Activated T-helper 2 cell treated with anti-CD3 and anti-CD28 coated beads, Interferon-gamma antibody, Interleukin-2, Interleukin-4, amounts not matched to agents 10 μg/mL and 5 μg/mL and 100 μg/mL, durations not matched to agents 14 hours and 24 hours and 36 hours (primary cell): Measurements from ENCODE around the gene CALHM2. TPM values are rescaled to one million over a fixed set of nuclear protein-coding genes. Genes with fewer than 3 reads are reported as not detected.

Experiments
- DNase-seq: peaks from one replicate; pipeline ENCODE4 v3.0.0; 2021; ENCODE audit warnings: low spot score
- H3K27ac Mint-ChIP-seq: one replicate; pipeline ENCODE4 v1.8.0; 2021; ENCODE audit warnings: mixed read lengths
- H3K27me3 Mint-ChIP-seq: one replicate; pipeline ENCODE4 v1.8.0; 2021; ENCODE audit warnings: low read depth, mixed read lengths
- H3K36me3 Mint-ChIP-seq: one replicate; pipeline ENCODE4 v1.8.0; 2021; ENCODE audit warnings: low read depth, mixed read lengths
- H3K4me1 Mint-ChIP-seq: one replicate; pipeline ENCODE4 v1.8.0; 2021; ENCODE audit warnings: low read depth, mixed read lengths
- H3K4me3 Mint-ChIP-seq: one replicate; pipeline ENCODE4 v1.8.0; 2021; ENCODE audit warnings: low read depth, mild to moderate bottlenecking, moderate library complexity, mixed read lengths
- H3K9me3 Mint-ChIP-seq: one replicate; pipeline ENCODE4 v1.8.0; 2021; ENCODE audit warnings: mixed read lengths
- intact Hi-C: fragments of 100-400 bp; cut with micrococcal nuclease; formaldehyde crosslinking; loops from one replicate; pipeline ENCODE4 v1.15.1; 2023
- total RNA-seq: library from RNA; stranded (reverse); gene quantifications from 2 replicates; pipeline ENCODE4 v1.2.3, GENCODE V29; 2022

The CALHM2 gene
- total RNA-seq: 20.3 and 21.1 TPM in 2 replicates

GRCh38 chr10:103451831-103452505 is at the start of gene CALHM2:
CALHM2 (minus strand) TSS chr10:103452370; CDS start chr10:103449941, 2,429 bp downstream.
- Mint-ChIP-seq H3K27ac (peak within 1 kb of the TSS; percentile 79), H3K4me3 (peak within 1 kb of the TSS; percentile 91), H3K9me3 (no peaks in the 10 kb centered on the region), H3K27me3 (no peaks in the 10 kb centered on the region), H3K36me3 (peaks cover 39% of the 10 kb centered on the region), H3K4me1 (peaks cover 45% of the 10 kb centered on the region)
- DNase-seq: peak; percentile 46
- intact Hi-C loops: loop anchor here (1.0 to 2.0 kb wide), 2 partner anchors 19 to 31 kb away; no protein-coding TSS in a partner anchor

GRCh38 chr10:103501186-103501585 is 49.0 kb upstream of the CALHM2 start:
- no peak for DNase-seq
- intact Hi-C loops: loop anchor here (10.0 kb wide), 1 partner anchor 164 kb away; no protein-coding TSS in a partner anchor
- Mint-ChIP-seq H3K27me3 (peaks cover 61% of the 10 kb centered on the region), H3K27ac (no peak overlapping the region), H3K36me3 (no peaks in the 10 kb centered on the region), H3K9me3 (no peaks in the 10 kb centered on the region), H3K4me1 (peaks cover 32% of the 10 kb centered on the region), H3K4me3 (no peak overlapping the region)

GRCh38 chr10:103500481-103500880 is 48.3 kb upstream of the CALHM2 start:
- Mint-ChIP-seq H3K9me3 (no peaks in the 10 kb centered on the region), H3K4me3 (no peak overlapping the region), H3K27me3 (peaks cover 61% of the 10 kb centered on the region), H3K36me3 (no peaks in the 10 kb centered on the region), H3K27ac (no peak overlapping the region), H3K4me1 (peaks cover 32% of the 10 kb centered on the region)
- intact Hi-C loops: loop anchor here (10.0 kb wide), 1 partner anchor 164 kb away; no protein-coding TSS in a partner anchor
- DNase-seq: no peak

GRCh38 chr10:103499881-103500280 is 47.7 kb upstream of the CALHM2 start:
- no peaks in the 10 kb centered on the region for H3K9me3 Mint-ChIP-seq
- H3K27me3 Mint-ChIP-seq: peaks cover 67% of the 10 kb centered on the region
- H3K27ac Mint-ChIP-seq: no peak overlapping the region
- no peaks in the 10 kb centered on the region for H3K36me3 Mint-ChIP-seq
- peaks cover 32% of the 10 kb centered on the region for H3K4me1 Mint-ChIP-seq
- intact Hi-C loops: loop anchor here (10.0 kb wide), 1 partner anchor 165 kb away; no protein-coding TSS in a partner anchor
- DNase-seq: no peak
- no peak overlapping the region for H3K4me3 Mint-ChIP-seq

- DNase-seq: no peak
- no peaks in the 10 kb centered on the region for H3K36me3 Mint-ChIP-seq
- intact Hi-C loops: no loop called here
Measured at GRCh38 chr10:103498936-103499638, 46.9 kb upstream of the CALHM2 start.

GRCh38 chr10:103497161-103497915 is 45.2 kb upstream of the CALHM2 start:
- intact Hi-C loops: no loop called here
- Mint-ChIP-seq H3K27me3 (peaks cover 71% of the 10 kb centered on the region), H3K4me1 (peaks cover 24% of the 10 kb centered on the region), H3K27ac (no peak overlapping the region), H3K4me3 (no peak overlapping the region), H3K9me3 (no peaks in the 10 kb centered on the region), H3K36me3 (no peaks in the 10 kb centered on the region)
- no peak for DNase-seq

More at GRCh38 chr10:103498936-103499638, 46.9 kb upstream of the CALHM2 start:
- H3K27ac Mint-ChIP-seq: no peak overlapping the region
- peaks cover 26% of the 10 kb centered on the region for H3K4me1 Mint-ChIP-seq
- no peaks in the 10 kb centered on the region for H3K9me3 Mint-ChIP-seq
- H3K27me3 Mint-ChIP-seq: peaks cover 69% of the 10 kb centered on the region
- H3K4me3 Mint-ChIP-seq: no peak overlapping the region

- H3K27me3 Mint-ChIP-seq: peaks cover 66% of the 10 kb centered on the region
- DNase-seq: no peak
- peak overlapping the region; percentile 52 for H3K4me3 Mint-ChIP-seq
- no peak overlapping the region for H3K27ac Mint-ChIP-seq
- H3K4me1 Mint-ChIP-seq: peaks cover 19% of the 10 kb centered on the region
- no peaks in the 10 kb centered on the region for H3K36me3 Mint-ChIP-seq
- H3K9me3 Mint-ChIP-seq: no peaks in the 10 kb centered on the region
- intact Hi-C loops: no loop called here
Measured at GRCh38 chr10:103495321-103495720, 43.2 kb upstream of the CALHM2 start.

GRCh38 chr10:103493916-103494877 is 42.0 kb upstream of the CALHM2 start:
- no peak overlapping the region for H3K27ac Mint-ChIP-seq
- H3K4me1 Mint-ChIP-seq: peaks cover 15% of the 10 kb centered on the region
- peaks cover 59% of the 10 kb centered on the region for H3K27me3 Mint-ChIP-seq
- no peaks in the 10 kb centered on the region for H3K36me3 Mint-ChIP-seq
- intact Hi-C loops: loop anchor here (5.0 kb wide), 1 partner anchor 88 kb away; no protein-coding TSS in a partner anchor
- peak; percentile 37 for DNase-seq
- peak overlapping the region; percentile 52 for H3K4me3 Mint-ChIP-seq
- H3K9me3 Mint-ChIP-seq: no peaks in the 10 kb centered on the region

GRCh38 chr10:103493362-103493915 is 41.3 kb upstream of the CALHM2 start, which contains the start of gene NEURL1:
NEURL1 (plus strand) TSS chr10:103493705; CDS start chr10:103494388, 683 bp downstream.
- H3K27me3 Mint-ChIP-seq: peaks cover 53% of the 10 kb centered on the region
- no peak within 1 kb of the TSS for H3K27ac Mint-ChIP-seq
- no peak for DNase-seq

GRCh38 chr10:103492655-103493261 is 40.6 kb upstream of the CALHM2 start:
- H3K27me3 Mint-ChIP-seq: peaks cover 52% of the 10 kb centered on the region
- DNase-seq: no peak
- intact Hi-C loops: loop anchor here (5.0 kb wide), 1 partner anchor 90 kb away; no protein-coding TSS in a partner anchor
- H3K36me3 Mint-ChIP-seq: no peaks in the 10 kb centered on the region
- H3K4me3 Mint-ChIP-seq: peak overlapping the region; percentile 77
- H3K27ac Mint-ChIP-seq: no peak overlapping the region
- no peaks in the 10 kb centered on the region for H3K9me3 Mint-ChIP-seq
- peaks cover 15% of the 10 kb centered on the region for H3K4me1 Mint-ChIP-seq

More at GRCh38 chr10:103493362-103493915, 41.3 kb upstream of the CALHM2 start, which contains the start of gene NEURL1:
- Mint-ChIP-seq H3K9me3 (no peaks in the 10 kb centered on the region), H3K36me3 (no peaks in the 10 kb centered on the region), H3K4me1 (peaks cover 15% of the 10 kb centered on the region), H3K4me3 (peak within 1 kb of the TSS; percentile 77)
- intact Hi-C loops: loop anchor here (5.0 kb wide), 1 partner anchor 89 kb away; no protein-coding TSS in a partner anchor
